RPMI7951 (cell line): ENCODE results near the gene CHTF18. TPM values are rescaled to one million over a fixed set of nuclear protein-coding genes. Genes with fewer than 3 reads are reported as not detected.
"Not testable (repeated sequence)": the region's sequence is repeated elsewhere in the genome, so short reads cannot be mapped to it uniquely, and the experiment has no call there.

ENCODE experiments used
- DNase-seq: peaks from one replicate; pipeline ENCODE4 v3.0.0-alpha.2; 2012; ENCODE audit warnings: low read depth
- total RNA-seq: library from RNA; depleted of rRNA; stranded (reverse); fragments of >200 nt; shearing (Covaris generic); gene quantifications from 2 replicates; pipeline ENCODE4 v1.2.3, GENCODE V29; 2014

CHTF18 gene
- total RNA-seq, 1 experiment from 2014 or later = 11.7 TPM

DNA sequence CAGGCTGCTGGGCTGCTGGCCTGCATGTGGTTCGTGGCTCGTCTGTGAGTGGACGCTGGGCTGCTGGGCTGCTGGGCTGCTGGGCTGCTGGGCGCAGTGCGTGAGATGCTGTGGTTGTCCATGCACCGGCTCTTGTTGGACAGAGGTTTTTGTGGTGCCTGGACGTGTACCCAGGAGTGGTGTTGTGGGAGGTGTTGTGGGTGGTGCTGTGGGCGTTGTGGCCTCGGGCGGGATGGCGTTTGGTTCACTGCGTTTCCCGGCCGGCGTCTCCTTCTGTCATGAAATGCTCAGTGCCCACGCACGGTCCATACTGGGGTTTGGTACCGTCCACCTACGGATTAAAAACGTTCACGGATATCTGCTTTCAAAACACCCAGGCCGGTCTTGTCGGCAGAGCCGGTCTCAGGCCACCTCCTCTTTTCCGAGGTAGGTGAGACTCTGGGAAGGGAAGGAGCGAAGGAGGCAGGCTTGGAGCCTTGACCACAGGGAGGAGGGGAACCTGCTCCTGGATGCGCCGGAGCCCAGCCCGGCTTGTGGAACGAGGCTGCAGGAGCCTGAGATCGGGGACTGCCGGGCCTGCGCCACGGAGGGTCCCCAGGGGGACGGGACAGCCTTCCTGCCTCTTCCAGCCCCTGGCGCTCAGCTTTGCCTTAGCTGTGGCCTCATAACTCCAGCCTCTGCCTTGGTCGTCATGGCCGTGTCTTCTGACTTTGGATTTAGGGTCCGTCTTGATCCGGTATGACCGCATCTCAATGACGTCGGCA lies 41.9 kb downstream of the CHTF18 start:
- no peak for DNase-seq

DNA sequence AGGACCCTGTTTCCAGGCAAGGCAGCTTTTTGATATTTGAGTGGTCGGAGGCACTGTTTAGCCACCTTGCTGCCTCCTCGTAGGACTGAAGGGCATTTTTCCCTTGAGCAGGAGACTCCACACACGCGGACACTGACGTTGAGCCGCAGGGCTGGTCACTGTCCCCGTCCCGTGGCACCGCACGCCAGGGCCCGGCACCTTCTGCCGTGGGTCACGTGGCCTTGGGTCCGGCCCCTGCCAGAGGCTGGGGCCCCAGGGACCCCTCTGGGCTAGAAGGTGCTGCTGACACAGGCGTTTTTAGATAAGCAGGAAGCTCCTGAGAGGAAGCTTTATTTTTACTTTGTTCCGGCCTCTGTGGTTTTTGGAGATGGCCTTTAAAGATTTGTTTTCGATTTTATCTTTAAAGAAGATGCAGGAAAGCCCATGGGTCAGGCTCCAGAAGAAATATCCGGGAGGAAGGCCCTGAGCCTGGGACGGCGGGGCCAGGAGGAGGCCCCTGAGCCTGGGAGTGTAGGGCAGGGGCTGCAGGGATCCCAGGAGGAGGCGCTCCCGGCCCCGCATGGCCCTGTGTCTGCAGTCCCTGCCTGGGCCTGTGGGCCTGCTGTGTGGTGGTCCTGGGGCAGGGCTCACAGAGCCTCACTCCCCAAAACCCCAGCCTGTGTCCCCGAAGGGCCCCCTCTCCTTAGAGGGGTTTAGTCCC lies 42.6 kb downstream of the CHTF18 start:
- DNase-seq = no peak

DNA sequence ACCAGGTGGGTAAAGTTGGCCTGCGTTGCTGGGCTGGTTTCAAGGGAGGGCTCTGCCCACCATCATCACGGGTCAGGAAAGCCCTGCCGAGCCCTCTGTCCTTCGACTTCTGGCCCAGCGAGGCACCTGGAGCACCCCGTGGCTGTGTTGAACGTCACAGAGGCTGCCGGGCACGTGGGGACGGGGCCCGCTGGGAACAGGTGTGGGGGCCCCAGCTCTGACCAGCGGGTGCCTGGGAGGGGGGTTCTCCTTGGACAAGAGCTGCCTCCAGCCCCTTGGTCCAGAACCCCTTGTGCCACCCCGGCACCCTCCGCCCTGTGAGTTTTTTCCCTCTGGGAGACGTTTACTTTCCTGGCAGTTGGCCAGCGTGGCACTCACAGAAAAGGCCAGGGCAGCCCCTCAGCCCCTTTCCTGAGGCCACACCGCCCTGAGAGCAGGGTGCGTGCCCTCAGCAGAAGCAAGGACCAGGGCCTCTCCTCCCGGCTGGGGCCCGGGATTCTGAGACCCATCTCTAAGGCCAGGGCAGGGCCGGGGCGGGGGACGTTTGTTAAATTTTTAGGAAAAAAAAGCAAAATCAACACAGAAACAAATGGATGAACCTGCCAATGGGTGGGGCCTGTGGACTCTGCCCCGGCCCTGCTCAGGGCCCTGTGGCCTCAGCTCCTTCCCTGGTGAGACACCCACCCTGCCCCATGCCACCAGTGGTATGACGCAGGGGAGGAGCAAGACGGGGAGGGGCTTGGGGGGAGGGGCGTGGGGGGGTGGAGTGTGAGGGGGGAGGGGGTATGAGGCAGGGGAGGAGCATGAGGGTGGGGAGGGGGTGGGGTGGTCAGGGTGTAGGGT lies 43.4 kb downstream of the CHTF18 start:
- DNase-seq = no peak

DNA sequence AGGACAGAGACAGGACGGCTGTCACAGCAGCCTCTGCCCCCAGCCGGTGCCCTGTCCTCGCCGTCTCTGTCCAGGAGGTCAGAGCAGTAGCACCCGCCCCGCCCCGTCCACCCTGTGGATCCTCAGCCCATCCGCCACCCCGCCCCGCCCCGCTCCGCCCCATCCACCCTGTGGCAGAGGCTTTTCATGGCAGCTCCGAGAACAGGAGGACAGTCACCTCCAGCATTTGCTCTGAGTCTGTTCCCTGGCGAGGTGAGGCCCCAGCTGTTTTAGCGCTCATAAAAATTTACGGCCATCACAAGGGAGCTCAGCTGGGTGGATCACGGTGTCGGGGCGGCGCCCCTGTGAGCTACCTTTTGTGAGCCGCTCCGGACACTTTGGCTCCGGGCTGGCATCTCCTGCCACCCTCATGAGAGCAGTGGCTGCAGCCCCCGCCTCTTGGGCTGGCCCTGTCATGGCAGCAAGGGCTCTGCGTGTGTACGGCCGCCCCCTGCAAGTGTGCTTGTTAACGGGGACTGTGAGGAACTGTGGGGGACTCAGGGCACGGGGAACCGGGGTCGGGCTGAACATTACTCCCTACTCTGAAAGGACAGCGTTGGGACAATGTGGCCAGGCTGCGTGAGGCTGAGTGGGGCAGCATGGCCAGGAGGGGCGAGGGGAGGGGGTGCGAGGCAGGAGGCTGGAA lies 44.4 kb downstream of the CHTF18 start:
- no peak for DNase-seq

DNA sequence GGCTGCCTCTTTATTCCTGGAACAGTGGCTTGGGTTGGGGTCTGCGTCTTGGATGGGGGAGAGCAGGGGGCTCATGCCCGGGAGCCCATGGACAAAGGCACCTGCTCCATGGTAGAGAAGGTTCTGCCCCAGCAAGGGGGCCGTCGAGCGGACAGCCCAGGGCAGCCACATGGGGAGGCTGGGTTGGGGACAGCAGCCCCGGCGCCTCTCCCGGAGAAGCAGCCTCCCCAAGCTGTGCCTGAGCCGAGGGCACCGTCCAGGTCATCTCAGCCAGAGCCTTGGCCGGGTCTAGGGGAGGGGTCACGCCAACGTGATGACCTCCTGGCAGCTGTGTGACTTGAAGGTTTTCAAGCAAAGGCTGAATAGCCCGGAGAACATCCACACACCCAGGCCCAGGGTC lies 45.0 kb downstream of the CHTF18 start:
- DNase-seq = no peak

DNA sequence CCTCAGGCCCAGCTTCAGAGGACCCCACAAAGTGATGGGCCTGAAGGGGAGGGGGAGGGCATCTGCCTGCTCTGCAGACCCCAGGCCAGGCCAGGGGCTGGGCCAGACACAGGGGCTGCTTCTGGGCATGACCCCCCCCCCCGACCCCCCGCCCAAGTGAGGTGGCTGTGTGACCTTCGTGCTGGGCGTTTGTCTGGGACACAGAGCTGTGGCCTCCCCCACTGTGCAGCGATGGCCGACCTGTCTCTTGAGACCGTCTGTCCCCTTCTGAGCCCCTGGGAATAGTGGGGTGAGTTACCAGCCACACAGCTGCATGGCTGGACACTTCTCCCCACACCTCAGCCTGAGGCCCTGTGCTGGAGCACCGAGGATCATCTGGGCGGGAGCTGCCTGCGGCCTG lies 47.0 kb downstream of the CHTF18 start:
- DNase-seq = no peak

DNA sequence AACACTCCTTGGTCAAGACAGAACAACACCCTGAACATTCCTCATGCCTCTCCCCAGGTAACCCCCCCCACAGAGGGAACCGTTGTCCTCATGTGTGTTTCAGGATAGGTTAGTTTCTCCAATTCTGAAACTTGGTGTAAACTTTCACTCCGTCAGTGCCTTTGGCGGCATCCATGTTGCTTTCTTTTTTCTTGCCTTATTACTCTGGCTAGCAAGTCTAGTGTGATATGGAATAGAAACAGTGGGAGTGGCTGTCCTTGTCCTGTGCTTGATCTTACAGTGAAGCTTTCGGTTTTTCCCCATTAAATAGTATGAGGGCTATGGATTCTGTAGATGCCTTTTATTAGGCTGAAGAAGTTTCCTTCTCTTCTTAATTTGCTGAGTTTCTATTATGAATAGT lies 47.8 kb downstream of the CHTF18 start:
- no peak for DNase-seq

DNA sequence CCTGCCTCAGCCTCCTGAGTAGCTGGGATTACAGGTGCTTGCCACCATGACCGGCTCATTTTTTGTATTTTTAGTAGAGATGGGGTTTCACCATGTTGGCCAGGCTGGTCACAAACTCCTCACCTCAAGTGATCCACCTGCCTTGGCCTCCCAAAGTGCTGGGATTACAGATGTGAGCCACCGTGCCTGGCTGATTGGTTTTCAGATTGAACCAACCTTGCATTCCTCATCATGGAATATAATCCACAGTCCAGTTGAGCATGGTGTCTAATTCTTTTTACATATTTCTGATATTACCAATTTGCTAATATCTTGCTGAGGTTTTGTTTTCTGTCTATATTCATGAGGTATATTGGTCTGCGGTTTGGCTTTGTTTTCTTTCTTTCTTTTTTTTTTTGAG lies 48.4 kb downstream of the CHTF18 start:
- not testable (repeated sequence) for DNase-seq

DNA sequence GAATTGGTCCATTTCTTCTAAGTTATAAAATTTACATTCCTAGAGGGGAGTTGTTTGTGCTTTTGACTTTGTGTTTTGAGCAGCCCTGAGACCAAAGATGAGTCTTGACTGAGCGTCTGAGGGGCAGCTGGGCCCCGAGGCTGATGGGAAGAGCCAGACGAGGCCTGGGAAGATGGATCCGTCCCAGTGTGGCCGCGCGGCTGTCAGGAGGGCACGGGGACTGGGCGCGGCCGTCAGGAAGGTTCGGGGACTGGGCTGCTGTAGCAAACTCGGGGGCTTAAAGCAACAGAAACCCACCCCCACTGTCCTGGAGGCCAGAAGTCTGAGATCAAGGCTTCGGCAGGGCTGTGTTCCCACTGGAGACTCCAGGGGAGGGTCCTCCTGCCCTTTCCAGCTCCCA lies 50.3 kb downstream of the CHTF18 start:
- no peak for DNase-seq

DNA sequence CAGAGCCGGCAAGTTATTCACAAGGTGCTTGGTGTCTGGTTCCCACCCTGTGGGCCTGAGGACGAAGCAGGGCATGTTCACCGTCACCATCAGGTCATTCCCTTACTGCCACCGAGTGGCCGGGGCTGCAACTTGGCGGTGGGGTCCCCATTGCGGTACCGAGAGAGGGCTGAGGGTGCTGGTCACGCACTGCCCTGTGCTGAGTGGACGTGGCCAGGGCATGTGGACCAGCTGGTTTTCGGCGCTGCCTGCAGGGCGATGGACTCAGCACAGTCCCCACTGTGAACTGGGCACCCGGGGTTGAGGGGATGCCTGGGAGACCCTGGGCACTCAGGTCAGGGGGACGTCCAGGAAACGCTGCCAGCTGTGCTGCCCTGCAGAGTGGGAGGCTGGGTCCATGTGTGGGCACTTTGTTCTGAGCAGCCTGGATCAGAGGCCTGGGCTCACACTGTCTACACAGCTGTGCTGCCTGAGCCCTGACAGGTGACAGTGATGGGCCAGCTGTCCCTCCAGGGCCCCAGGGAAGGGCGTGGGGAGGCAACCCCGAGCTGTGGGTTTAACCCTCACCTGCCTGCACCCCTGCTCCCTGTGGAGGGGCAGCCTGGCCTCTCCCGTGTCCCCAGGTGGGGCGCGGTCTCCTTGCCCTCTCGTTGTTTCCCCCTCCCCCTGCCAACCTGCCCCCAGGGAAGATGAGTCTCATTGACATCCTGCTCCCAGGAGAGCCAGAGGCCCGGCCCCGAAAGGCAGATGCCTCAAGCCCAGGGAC lies 51.4 kb downstream of the CHTF18 start:
- DNase-seq = no peak

DNA sequence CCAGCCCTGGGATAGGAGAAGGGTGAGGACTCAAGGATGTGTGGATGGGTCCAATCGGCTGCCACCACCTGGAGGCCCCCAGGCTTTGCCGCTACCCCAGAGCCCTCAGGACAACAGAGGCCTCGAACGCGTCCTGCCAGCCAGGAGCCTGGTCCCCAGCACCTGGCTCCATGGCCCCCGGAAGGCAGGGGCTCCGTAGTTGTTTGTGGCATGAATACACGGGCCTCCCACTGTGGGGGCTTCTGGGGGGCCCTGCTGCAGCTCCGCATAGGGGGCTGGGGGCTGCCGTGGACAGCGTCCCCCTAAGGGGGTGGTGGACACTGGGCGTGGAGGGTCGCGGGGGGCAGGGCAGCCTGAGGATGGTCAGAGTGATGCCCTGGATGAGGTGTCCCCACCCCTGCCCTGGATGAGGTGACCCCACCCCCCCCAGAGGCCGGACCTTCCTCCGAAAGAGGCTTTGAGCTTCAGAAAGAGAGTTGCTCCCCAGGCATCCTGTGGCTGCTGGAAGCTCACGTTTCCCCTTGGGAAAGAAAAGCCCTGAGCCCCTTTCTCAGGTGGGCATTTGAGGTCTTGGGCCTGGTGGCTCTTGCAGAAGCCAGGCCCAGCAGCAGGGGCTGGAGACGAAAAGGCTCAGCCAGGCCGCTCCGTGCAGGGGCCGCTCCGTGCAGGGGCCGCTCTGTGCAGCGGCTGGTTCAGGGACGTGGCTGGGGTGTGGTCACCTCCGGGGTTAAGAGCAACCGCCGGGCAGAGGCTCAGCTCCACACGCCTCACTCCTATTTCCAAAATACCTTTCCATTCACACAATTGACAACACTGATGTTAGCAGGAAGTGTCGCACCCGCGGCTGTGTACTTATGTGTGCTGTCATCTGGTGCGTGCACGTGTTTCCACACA lies 52.4 kb downstream of the CHTF18 start:
- DNase-seq = no peak

DNA sequence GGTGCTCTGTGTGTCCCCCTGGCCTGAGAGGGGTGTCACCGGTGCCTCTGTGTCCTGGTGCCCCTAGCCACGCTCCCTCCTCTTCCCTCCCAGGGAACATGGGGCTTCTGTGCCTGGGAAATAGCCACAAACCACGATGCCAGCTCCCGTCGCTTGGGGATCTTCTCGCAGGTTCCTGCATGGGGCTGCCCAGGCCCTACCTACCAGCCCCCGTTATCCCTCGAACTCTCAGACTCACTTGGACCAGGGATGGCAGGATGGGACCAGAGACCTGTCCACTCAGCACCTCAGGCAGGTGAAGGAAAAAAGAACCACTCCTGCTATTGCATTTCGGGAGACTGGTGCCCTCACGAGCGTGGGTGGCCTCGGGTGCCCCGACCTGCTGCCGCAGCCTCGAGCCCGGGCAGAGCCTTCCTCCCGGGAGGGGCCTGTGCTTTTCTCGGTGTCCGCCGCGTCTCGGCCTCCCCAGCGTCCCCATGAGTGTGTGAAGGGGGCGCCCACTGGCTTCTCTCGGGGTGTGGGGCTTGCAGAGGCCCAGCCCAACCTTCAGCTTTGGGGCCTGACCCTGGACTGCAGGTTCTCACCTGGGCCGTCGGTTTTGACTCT lies 53.1 kb downstream of the CHTF18 start:
- no peak for DNase-seq

DNA sequence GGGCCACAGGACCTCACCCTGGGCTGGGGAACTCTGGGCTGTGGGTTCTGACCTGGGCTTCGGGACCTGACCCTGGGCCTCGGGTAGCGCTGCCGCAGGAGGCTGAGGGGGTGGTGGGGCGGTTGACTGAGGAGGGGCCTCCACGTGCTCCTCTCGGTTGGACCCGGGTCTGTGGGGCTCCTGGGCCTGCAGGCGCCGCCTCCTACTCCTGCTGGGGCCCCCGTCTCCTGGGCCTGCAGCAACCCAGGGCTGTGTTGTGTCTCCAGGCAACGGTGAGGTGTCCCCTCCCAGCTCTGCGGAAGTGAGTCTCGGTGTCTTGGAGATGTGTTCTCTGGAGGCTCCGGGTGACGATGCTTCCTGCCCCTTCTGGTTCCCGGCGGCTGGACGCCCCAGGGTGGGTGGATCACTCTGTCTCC lies 53.6 kb downstream of the CHTF18 start:
- DNase-seq = peak; percentile 68

DNA sequence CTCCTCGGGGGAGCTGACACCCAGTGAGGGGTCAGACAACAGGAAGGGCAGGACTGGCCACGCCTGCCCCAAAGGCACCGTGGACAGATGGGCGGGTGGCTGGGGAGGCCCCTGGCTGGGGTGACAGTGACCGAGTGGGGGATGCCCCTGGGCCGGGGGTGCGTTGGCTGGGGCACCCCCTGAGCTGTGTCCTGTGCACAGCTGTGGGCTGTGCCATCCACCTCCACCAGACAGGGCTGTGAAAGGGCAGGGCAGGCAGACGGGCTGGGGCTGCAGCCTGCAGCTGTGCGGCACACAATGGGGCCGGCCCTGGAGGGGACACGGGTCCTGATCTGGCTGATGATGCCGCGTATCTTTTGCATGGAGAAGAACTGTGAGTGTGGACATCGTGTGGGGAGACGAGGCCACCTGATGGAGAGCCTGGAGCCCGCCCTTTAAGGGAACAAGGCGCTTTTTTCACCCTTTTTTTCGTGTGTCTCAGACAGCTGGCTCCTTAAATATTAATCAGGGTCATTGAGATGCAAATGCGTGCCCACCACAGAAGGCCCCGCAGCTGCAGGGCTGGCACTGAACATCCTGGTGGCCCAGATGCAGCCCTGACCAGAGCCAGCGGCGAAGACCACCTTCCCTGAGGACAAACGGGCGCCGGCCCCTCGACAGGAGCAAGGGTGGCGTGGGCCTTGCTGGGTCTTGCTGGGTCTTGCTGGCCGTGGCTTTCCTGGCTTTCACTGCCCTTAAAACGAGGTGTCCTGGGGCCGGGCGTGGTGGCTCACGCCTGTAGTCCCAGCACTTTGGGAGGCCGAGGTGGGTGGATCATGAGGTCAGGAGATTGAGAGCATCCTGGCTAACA lies 54.5 kb downstream of the CHTF18 start:
- no peak for DNase-seq

DNA sequence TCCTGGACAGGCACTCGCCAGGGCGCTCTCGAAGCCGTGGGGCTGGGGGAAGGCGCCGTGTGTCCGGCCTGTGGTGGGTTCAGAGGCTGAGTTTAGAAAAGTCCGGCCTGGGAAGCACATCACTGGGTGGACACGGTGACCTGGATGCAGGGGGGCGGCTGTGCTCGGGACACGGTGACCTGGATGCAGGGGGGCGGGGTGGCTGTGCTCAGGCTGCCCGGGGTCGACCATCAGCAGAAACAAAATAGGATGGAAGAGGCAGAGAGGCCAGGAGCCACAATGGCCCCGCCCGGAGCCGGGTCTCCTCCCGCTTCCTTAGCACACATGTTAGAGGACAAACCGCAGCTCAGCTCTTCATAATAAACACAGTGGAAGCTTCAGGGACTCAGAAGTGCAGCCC lies 55.4 kb downstream of the CHTF18 start:
- DNase-seq = no peak

DNA sequence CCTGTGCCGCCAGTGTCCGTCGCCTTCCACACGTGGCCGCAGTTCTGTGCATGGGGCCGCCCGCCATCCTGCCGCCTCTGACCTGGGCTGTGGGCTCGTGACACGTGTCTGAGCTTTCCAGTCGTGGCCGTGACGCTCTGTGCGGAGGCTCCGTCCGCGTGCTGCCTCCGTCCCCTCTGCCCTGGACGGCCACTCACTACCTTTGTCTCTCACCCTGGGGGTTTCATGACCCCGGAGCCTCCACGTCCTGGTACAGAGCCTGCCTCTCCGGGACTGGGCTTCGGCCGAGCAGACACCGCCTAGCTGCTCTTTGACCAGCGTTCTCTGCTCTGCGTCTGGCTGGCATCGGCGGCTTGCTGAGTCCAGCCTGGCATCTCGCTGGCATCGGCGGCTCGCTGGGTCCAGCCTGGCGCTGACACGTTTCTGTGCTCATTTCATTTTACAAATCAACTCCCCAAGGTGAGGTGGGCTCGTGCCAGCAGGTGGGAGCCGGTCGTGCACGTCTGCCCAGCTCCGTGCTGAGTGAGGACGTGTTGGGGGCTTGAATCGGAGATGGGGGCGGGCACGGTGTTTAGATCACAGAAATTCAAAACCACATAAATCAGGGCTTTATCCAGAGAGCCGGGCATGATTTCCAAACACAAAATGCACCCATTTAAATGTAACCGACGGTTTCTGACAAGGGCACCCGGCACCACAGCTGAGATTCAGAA lies 56.4 kb downstream of the CHTF18 start:
- no peak for DNase-seq

DNA sequence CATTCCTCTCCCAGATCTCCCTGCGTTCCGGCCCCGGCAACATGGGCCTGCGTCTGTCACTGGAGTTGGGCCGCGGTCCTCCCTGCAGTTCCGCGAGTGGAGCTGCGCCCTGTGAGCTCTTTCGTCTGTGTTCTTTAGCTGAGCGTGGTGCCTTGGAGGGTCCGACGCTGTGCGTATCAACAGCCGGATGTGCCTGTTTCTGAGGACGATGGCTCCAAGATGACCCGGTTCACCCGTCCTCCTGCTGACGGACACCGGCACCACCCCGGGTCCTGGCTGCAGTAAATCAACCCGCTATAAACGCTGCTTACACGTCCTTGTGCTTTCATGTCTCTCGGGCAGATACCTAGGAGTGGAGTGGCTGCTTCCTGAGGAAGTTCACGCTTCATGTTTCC lies 56.9 kb downstream of the CHTF18 start:
- DNase-seq = no peak

DNA sequence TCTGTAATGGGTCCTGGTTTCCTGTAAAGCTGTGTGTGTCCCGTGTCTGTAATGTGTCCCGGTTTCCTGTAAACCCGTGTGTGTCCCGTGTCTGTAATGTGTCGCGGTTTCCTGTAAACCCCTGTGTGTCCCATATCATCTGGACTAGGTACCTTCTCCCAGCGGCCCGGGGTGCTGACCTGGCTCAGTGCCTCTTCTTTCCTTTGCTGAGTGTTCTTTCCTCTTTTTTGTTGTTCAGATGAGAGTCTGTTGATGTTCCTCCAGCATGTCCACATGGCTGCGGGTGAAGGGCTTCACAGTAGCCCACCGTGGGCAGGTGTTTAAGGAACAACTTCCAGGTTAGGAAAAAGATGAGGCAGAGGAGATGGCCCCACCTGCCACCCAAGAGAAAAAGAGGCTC lies 58.7 kb downstream of the CHTF18 start:
- DNase-seq = no peak
